Endothelial cell (in vitro differentiated cells): ENCODE data around the gene CD47. TPM values are rescaled to one million over a fixed set of nuclear protein-coding genes. Genes with fewer than 3 reads are reported as not detected.

ENCODE experiments used
- DNase-seq: peaks from one replicate; pipeline ENCODE4 v3.0.0; 2021; ENCODE audit warnings: low spot score
- H3K27ac Mint-ChIP-seq: one replicate; pipeline ENCODE4 v1.8.0; 2021; ENCODE audit warnings: mixed read lengths, inconsistent platforms; ENCODE audit not compliant: unreplicated experiment
- H3K27me3 Mint-ChIP-seq: one replicate; pipeline ENCODE4 v1.8.0; 2021; ENCODE audit warnings: mild to moderate bottlenecking, moderate library complexity, mixed read lengths, inconsistent platforms; ENCODE audit not compliant: unreplicated experiment
- H3K36me3 Mint-ChIP-seq: one replicate; pipeline ENCODE4 v1.8.0; 2021; ENCODE audit warnings: mild to moderate bottlenecking, low read depth, mixed read lengths, inconsistent platforms; ENCODE audit not compliant: unreplicated experiment
- H3K4me1 Mint-ChIP-seq: one replicate; pipeline ENCODE4 v1.8.0; 2021; ENCODE audit warnings: mild to moderate bottlenecking, mixed read lengths, inconsistent platforms; ENCODE audit not compliant: unreplicated experiment
- H3K4me3 Mint-ChIP-seq: one replicate; pipeline ENCODE4 v1.8.0; 2021; ENCODE audit warnings: mild to moderate bottlenecking, mixed read lengths, inconsistent platforms; ENCODE audit not compliant: unreplicated experiment
- H3K9me3 Mint-ChIP-seq: one replicate; pipeline ENCODE4 v1.8.0; 2021; ENCODE audit warnings: mixed read lengths, inconsistent platforms; ENCODE audit not compliant: unreplicated experiment
- total RNA-seq: library from RNA; stranded (reverse); fragmentation: NEBNext Ultra II Directional; extraction: Animal tissue kit (Norgen Biotek cat#: 25700); gene quantifications from one replicate; pipeline ENCODE4 v1.2.1, GENCODE V29; 2021; ENCODE audit not compliant: unreplicated experiment
- TF ChIP-seq, protein P1 (sequence below): fragments of 200-600 bp; sonication (generic); IDR thresholded peaks from one replicate; pipeline ENCODE4 v1.5.0; 2021; ENCODE audit warnings: antibody characterized with exemption; ENCODE audit not compliant: unreplicated experiment

The CD47 gene
- total RNA-seq, 1 donor from 2014 or later, result 89.6 TPM

DNA sequence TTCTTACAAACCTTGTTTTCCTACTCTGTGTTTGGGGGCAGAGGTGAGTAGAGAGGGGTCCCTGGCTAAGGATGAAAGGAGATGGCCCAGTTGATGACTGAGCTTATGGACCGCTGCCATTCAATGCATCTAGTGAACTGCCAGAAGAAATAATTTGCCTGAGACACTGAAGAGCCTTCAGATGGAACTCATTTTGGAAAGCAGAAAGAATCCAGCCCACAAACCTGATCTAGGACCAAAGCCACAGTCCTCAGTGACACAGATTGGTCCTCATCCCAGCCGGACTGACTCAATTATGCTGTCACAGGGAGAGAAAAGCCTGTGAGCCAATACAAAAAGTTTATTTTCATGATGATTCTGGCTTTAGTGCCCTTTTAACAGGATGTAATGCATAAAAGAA lies 82.7 kb downstream of the CD47 start:
- Mint-ChIP-seq H3K9me3 (no peaks in the 10 kb centered on the region), H3K36me3 (no peaks in the 10 kb centered on the region), H3K27ac (no peak overlapping the region), H3K4me1 (peaks cover 12% of the 10 kb centered on the region), H3K4me3 (no peak overlapping the region), H3K27me3 (no peaks in the 10 kb centered on the region)
- no peak for DNase-seq
- TF ChIP-seq, protein P1, sequence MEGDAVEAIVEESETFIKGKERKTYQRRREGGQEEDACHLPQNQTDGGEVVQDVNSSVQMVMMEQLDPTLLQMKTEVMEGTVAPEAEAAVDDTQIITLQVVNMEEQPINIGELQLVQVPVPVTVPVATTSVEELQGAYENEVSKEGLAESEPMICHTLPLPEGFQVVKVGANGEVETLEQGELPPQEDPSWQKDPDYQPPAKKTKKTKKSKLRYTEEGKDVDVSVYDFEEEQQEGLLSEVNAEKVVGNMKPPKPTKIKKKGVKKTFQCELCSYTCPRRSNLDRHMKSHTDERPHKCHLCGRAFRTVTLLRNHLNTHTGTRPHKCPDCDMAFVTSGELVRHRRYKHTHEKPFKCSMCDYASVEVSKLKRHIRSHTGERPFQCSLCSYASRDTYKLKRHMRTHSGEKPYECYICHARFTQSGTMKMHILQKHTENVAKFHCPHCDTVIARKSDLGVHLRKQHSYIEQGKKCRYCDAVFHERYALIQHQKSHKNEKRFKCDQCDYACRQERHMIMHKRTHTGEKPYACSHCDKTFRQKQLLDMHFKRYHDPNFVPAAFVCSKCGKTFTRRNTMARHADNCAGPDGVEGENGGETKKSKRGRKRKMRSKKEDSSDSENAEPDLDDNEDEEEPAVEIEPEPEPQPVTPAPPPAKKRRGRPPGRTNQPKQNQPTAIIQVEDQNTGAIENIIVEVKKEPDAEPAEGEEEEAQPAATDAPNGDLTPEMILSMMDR, result no peak

DNA sequence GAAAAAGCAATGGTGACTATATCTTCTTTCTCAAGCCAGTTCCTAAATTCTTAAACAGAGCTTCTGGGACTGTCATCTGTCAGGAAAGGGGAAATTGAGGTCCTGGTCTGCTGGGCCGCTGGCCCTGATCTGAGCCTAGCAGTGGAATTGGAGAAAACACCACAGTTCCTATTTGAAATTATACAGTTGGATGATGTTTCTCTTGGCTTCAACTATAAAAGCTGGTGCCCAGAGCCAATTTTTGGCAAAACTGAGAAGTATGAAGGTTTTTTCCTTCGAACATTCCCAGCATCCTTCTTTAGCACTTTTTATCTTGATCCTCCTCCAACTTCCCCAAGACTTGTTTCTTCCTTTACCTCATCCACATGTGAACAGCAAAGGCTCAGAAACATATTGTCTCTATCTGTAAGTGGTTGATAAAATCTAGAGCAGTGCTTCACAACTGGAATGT lies 83.9 kb downstream of the CD47 start:
- Mint-ChIP-seq H3K27ac (no peak overlapping the region), H3K4me3 (no peak overlapping the region), H3K36me3 (no peaks in the 10 kb centered on the region), H3K9me3 (no peaks in the 10 kb centered on the region), H3K27me3 (no peaks in the 10 kb centered on the region), H3K4me1 (peaks cover 15% of the 10 kb centered on the region)
- TF ChIP-seq, protein P1, result no peak
- DNase-seq, result no peak

DNA sequence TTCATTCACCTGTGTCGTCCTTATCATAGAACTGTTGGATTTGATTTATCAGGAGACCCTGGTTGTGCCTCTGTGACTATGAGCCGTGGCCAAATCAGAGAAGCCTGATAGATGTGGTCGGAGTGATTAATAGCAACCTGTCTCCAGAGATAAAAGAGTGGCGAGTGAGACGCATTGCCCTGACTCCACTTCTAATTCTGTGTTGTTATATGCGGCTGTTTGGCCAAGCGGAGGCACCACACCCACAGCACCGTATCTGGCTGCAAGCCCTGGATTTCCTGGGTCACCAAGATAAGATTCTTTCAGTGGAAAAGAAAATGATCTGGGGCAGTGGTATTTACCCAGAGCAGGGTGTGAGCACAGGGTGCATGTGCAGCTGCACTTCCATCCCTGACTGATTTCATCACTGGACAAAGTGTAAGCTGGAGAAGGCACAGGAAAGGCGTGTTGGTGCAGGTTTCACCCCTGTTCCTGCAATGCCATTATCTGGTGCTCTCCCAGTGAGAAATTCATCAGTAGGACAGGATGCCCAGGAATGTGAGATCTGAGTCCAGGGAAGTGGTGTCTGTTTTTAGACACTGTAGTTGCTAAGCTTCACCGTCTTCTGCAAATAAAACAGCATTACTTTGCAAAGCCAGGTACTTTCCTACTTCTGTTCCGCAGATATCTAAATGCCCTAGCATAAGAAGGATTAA lies 84.6 kb downstream of the CD47 start:
- no peak for DNase-seq
- Mint-ChIP-seq H3K27me3 (no peaks in the 10 kb centered on the region), H3K27ac (no peak overlapping the region)

DNA sequence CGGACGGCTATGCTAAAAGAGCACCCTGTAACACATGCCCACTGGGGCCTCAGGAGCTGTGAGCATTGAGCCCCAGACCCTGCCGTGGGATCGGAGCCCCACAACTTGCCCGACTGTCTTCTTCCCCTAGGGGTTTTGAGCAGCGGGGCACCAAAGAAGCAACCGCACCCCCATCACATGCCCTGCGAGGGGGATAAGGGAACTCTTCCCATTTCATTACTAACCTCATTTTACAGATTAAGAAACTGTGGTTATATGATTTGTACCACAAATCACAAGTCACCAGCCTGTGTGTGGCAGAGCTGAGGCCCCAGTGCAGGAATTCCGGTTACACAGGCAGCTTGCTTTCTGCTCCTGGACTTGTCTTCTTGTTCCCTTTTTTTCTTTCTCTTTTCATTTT lies 86.2 kb downstream of the CD47 start:
- H3K4me3 Mint-ChIP-seq, result no peak overlapping the region

More for the DNA sequence above, 84.6 kb downstream of the CD47 start:
- TF ChIP-seq, protein P1, result no peak
- no peaks in the 10 kb centered on the region for H3K9me3 Mint-ChIP-seq
- no peak overlapping the region for H3K4me3 Mint-ChIP-seq
- peaks cover 15% of the 10 kb centered on the region for H3K4me1 Mint-ChIP-seq
- no peaks in the 10 kb centered on the region for H3K36me3 Mint-ChIP-seq

DNA sequence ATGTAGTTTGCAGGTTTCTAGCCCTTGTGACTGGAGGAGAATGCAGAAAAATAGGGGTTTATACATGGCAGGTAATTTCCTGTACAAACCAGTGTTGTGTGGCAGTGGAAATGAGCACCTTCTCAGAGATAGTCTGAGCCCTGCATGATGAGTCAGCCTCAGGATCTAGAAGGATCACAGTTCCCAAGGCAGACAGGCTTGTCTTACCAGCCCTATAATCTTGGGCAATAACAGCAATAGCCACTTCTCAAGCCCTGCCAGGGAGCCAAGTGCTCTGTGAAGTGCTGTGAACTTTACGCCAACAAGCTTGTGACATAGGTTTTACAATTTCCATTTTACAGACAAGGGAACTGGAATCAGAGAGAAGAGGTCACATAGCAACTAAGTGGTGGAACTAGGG lies 89.4 kb downstream of the CD47 start:
- H3K27me3 Mint-ChIP-seq, result no peaks in the 10 kb centered on the region
- no peak overlapping the region for H3K4me3 Mint-ChIP-seq

More for the DNA sequence above, 86.2 kb downstream of the CD47 start:
- DNase-seq, result no peak
- Mint-ChIP-seq H3K27me3 (no peaks in the 10 kb centered on the region), H3K36me3 (no peaks in the 10 kb centered on the region), H3K9me3 (no peaks in the 10 kb centered on the region), H3K4me1 (peaks cover 15% of the 10 kb centered on the region), H3K27ac (peak overlapping the region; percentile 9)
- TF ChIP-seq, protein P1, result no peak

More for the DNA sequence above, 89.4 kb downstream of the CD47 start:
- TF ChIP-seq, protein P1, result no peak
- no peak for DNase-seq
- H3K27ac Mint-ChIP-seq, result no peak overlapping the region
- H3K4me1 Mint-ChIP-seq, result peaks cover 9% of the 10 kb centered on the region
- no peaks in the 10 kb centered on the region for H3K9me3 Mint-ChIP-seq
- no peaks in the 10 kb centered on the region for H3K36me3 Mint-ChIP-seq
